OCI-LY7 (cell line): Measurements from ENCODE around the gene GYG1. TPM values are rescaled to one million over a fixed set of nuclear protein-coding genes. Genes with fewer than 3 reads are reported as not detected.

Experiments used
- BruUV-seq: library from RNA; stranded (reverse); fragments of 400-500 nt; replicated peaks from 2 replicates; lab custom pipeline; 2021; lab: Mats Ljungman, UMichigan
- CTCF ChIA-PET: fragments of 300-600 bp; sonication (Branson Sonifier 250); formaldehyde crosslinking; loops from one replicate; lab custom pipeline; 2022; ENCODE audit warnings: antibody characterized with exemption; ENCODE audit not compliant: unreplicated experiment; lab: Charles Lee
- POLR2A ChIA-PET: fragments of 300-600 bp; sonication (Branson Sonifier 250); formaldehyde crosslinking; loops from one replicate; lab custom pipeline; 2022; ENCODE audit warnings: antibody characterized with exemption; lab: Charles Lee
- DNase-seq: peaks from one replicate; pipeline ENCODE4 v3.0.0-alpha.2; 2015; ENCODE audit warnings: low spot score
- H2AFZ ChIP-seq: fragments of 200-600 bp; sonication (generic), shearing (Covaris generic); 2 replicates; pipeline ENCODE4 v1.6.1; 2014; ENCODE audit warnings: mild to moderate bottlenecking, antibody characterized with exemption, low read length, moderate library complexity
- H3K27ac ChIP-seq: fragments of 200-600 bp; sonication (generic); 2 replicates; pipeline ENCODE4 v1.5.1; 2014; ENCODE audit warnings: mixed run types, low read depth, mild to moderate bottlenecking, moderate library complexity, low read length, inconsistent platforms; ENCODE audit not compliant: poor library complexity, severe bottlenecking
- H3K36me3 ChIP-seq: fragments of 200-600 bp; sonication (generic); 2 replicates; pipeline ENCODE4 v1.6.1; 2014; ENCODE audit warnings: mild to moderate bottlenecking, antibody characterized with exemption, low read length, moderate library complexity, mixed read lengths; ENCODE audit not compliant: insufficient read depth
- H3K4me1 ChIP-seq: fragments of 200-600 bp; sonication (generic); 2 replicates; pipeline ENCODE4 v1.5.1; 2014; ENCODE audit warnings: mild to moderate bottlenecking, low read length; ENCODE audit not compliant: insufficient read depth, poor library complexity, severe bottlenecking
- H3K4me2 ChIP-seq: fragments of 200-600 bp; sonication (generic); 2 replicates; pipeline ENCODE4 v1.6.1; 2014; ENCODE audit warnings: mild to moderate bottlenecking, low read length
- H3K4me3 ChIP-seq: fragments of 200-600 bp; sonication (generic); 2 replicates; pipeline ENCODE4 v1.5.1; 2014; ENCODE audit warnings: mild to moderate bottlenecking, low read depth, low read length; ENCODE audit not compliant: poor library complexity, severe bottlenecking
- H3K79me2 ChIP-seq: fragments of 200-600 bp; sonication (generic); 2 replicates; pipeline ENCODE4 v1.6.1; 2016; ENCODE audit warnings: low read depth, mild to moderate bottlenecking, low read length, moderate library complexity, mixed read lengths; ENCODE audit not compliant: insufficient read depth
- H3K9me2 ChIP-seq: fragments of 200-600 bp; sonication (generic); 2 replicates; pipeline ENCODE4 v1.6.1; 2016; ENCODE audit warnings: mild to moderate bottlenecking, low read length, mixed read lengths; ENCODE audit not compliant: insufficient read depth
- H3K9me3 ChIP-seq: fragments of 200-600 bp; sonication (generic); 2 replicates; pipeline ENCODE4 v1.6.1; 2014; ENCODE audit warnings: mild to moderate bottlenecking, mixed run types, low read length, mixed read lengths
- H4K20me1 ChIP-seq: fragments of 200-600 bp; sonication (generic); 2 replicates; pipeline ENCODE4 v1.6.1; 2014; ENCODE audit warnings: mild to moderate bottlenecking, antibody characterized with exemption, low read length, moderate library complexity, mixed read lengths; ENCODE audit not compliant: insufficient read depth
- EZH2phosphoT487 ChIP-seq: fragments of 200-600 bp; sonication (generic); IDR thresholded peaks from 2 replicates; pipeline ENCODE4 v1.6.1; 2018; ENCODE audit warnings: low read depth, borderline replicate concordance, mild to moderate bottlenecking, mixed run types, antibody characterized with exemption, low read length, moderate library complexity, mixed read lengths
- intact Hi-C: fragments of 100-400 bp; cut with micrococcal nuclease; formaldehyde crosslinking; loops from one replicate; pipeline ENCODE4 v1.10.0; 2022; ENCODE audit not compliant: unreplicated experiment
- total RNA-seq, 2 experiments: library from RNA; depleted of rRNA in 1 of 2; stranded (reverse); fragments of >200 nt in 1 of 2; shearing (Covaris generic) in 1 of 2; gene quantifications; 2 replicates each; pipeline ENCODE4 v1.2.3, GENCODE V29; 2014 to 2022
- TF ChIP-seq, protein P1 (sequence below): fragments of 200-600 bp; sonication (generic); conservative IDR thresholded peaks from 2 replicates; pipeline ENCODE4 v1.5.1; 2014; ENCODE audit warnings: mild to moderate bottlenecking, antibody characterized with exemption, low read length, moderate library complexity, mixed read lengths

Gene GYG1
- total RNA-seq, 2 experiments from 2014 or later = 11.5 to 53.6 TPM

DNA sequence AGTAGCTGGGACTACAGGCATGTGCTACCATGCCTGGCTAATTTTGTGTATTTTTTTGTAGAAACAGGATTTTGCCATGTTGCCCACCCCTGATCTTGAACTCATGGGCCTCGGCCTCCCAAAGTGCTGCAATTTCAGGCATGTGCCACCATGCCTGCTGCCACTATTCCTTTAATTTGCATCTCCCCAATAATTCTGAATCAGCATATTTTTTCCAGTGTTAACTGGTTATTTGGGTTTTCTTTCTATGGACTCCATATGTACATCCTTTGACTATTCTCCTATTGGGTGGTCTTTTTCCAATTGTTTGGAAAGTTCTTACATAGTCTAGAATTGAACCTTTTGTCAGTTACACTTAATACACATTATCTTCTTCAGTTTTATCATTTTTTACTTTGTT is 66.9 kb downstream of the GYG1 start:
- no peak overlapping the region for H3K27ac ChIP-seq
- H3K4me1 ChIP-seq = no peaks in the 10 kb centered on the region
- peaks cover 97% of the 10 kb centered on the region for H3K36me3 ChIP-seq
- no peaks in the 10 kb centered on the region for H3K79me2 ChIP-seq
- TF ChIP-seq, protein P1, sequence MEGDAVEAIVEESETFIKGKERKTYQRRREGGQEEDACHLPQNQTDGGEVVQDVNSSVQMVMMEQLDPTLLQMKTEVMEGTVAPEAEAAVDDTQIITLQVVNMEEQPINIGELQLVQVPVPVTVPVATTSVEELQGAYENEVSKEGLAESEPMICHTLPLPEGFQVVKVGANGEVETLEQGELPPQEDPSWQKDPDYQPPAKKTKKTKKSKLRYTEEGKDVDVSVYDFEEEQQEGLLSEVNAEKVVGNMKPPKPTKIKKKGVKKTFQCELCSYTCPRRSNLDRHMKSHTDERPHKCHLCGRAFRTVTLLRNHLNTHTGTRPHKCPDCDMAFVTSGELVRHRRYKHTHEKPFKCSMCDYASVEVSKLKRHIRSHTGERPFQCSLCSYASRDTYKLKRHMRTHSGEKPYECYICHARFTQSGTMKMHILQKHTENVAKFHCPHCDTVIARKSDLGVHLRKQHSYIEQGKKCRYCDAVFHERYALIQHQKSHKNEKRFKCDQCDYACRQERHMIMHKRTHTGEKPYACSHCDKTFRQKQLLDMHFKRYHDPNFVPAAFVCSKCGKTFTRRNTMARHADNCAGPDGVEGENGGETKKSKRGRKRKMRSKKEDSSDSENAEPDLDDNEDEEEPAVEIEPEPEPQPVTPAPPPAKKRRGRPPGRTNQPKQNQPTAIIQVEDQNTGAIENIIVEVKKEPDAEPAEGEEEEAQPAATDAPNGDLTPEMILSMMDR = no peak
- TF ChIP-seq EZH2phosphoT487 = no peak
- BruUV-seq = no TSS peak
- H3K4me3 ChIP-seq = no peak overlapping the region
- H2AFZ ChIP-seq = no peak overlapping the region
- H3K9me2 ChIP-seq = no peaks in the 10 kb centered on the region
- intact Hi-C loops = loop anchor here (2.0 kb wide), 1 partner anchor 23 kb away; no protein-coding TSS in a partner anchor
- no peaks in the 10 kb centered on the region for H3K9me3 ChIP-seq
- no peak for DNase-seq
- H4K20me1 ChIP-seq = no peaks in the 10 kb centered on the region
- POLR2A ChIA-PET = interaction anchor here (1.4 to 1.5 kb wide), 2 partner anchors 22 to 69 kb away, joined by 3 to 4 read pairs; no protein-coding TSS in a partner anchor
- no peak overlapping the region for H3K4me2 ChIP-seq
- CTCF ChIA-PET = no interaction called here

DNA sequence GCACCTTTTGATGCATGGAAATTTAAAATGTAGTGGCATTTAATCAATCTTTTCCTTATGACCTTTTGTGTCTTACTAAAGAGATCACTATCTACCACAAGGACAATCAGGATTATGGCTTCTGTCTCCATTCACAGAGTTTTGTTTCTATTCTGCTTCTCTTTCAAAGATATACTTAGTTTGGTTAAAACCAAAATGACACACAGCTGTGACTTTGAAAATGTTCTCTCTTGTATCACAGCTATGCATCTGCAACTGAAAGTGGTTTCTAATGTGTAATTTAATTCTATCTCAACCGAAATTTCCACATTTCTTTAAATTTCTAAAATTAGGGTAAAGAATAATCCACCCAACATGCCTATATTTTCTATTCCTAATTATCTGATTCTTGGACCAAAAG is 67.3 kb downstream of the GYG1 start:
- H4K20me1 ChIP-seq = no peaks in the 10 kb centered on the region
- no peak overlapping the region for H3K4me3 ChIP-seq
- no peaks in the 10 kb centered on the region for H3K9me3 ChIP-seq
- intact Hi-C loops = loop anchor here (2.0 kb wide), 1 partner anchor 22 kb away; no protein-coding TSS in a partner anchor
- TSS peak; percentile 24 for BruUV-seq
- no peak for DNase-seq
- no peak overlapping the region for H3K27ac ChIP-seq
- ChIA-PET CTCF (interaction anchor here (0.6 kb wide), 1 partner anchor 61 kb away, joined by 3 read pairs; no protein-coding TSS in a partner anchor), POLR2A (interaction anchor here (1.0 to 1.5 kb wide), 3 partner anchors 22 to 69 kb away, joined by 3 to 4 read pairs (median 3); no protein-coding TSS in a partner anchor)
- TF ChIP-seq, protein P1 = no peak
- TF ChIP-seq EZH2phosphoT487 = no peak
- H3K79me2 ChIP-seq = no peaks in the 10 kb centered on the region
- no peaks in the 10 kb centered on the region for H3K9me2 ChIP-seq
- H3K4me2 ChIP-seq = no peak overlapping the region
- no peak overlapping the region for H2AFZ ChIP-seq
- H3K36me3 ChIP-seq = peaks cover 97% of the 10 kb centered on the region
- no peaks in the 10 kb centered on the region for H3K4me1 ChIP-seq

DNA sequence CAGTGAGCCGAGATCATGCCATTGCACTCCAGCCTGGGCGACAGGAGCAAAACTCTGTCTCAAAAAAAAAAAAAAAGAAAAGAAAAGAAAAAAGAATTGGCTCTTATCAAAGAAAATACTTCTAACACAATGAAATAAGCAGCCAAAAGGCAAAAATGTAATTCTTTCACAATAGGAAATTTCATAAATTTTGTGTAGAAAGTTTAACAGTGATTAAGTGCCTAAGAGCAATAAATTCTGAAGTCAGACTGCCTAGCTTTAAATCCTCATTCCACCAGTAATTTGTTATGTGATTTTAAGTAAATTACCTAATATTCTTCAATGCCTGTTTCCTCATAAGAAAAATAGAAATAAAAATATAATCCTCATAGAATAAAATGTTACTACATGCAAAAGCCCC is 70.4 kb downstream of the GYG1 start:
- Histone ChIP-seq H3K9me3 (no peaks in the 10 kb centered on the region; the same call in 1 of the 2 replicates), H3K4me3 (no peak overlapping the region), H3K36me3 (peaks cover 97% of the 10 kb centered on the region), H3K4me1 (no peaks in the 10 kb centered on the region), H3K27ac (no peak overlapping the region), H3K4me2 (no peak overlapping the region), H3K9me2 (no peaks in the 10 kb centered on the region), H4K20me1 (no peaks in the 10 kb centered on the region), H3K79me2 (no peaks in the 10 kb centered on the region), H2AFZ (no peak overlapping the region)
- BruUV-seq = no TSS peak
- intact Hi-C loops = no loop called here
- DNase-seq = no peak
- POLR2A ChIA-PET = interaction anchor here (1.0 to 2.0 kb wide), 2 partner anchors 10 to 11 kb away, joined by 4 read pairs; no protein-coding TSS in a partner anchor
- CTCF ChIA-PET = no interaction called here
- no peak for TF ChIP-seq EZH2phosphoT487
- TF ChIP-seq, protein P1 = no peak
